NCI-H1694 treated with DMSO at 0.1 percent for 48 hours (cell line): ENCODE results near the gene EFS.
A peak's percentile ranks its signal among the peaks of the same experiment; 100 is the strongest.
"Not testable (repeated sequence)": the region's sequence is repeated elsewhere in the genome, so short reads cannot be mapped to it uniquely, and the experiment has no call there.

Source experiments
- DNase-seq: peaks from one replicate; lab custom pipeline; 2025; lab: John Stamatoyannopoulos, UW

EFS gene

DNA sequence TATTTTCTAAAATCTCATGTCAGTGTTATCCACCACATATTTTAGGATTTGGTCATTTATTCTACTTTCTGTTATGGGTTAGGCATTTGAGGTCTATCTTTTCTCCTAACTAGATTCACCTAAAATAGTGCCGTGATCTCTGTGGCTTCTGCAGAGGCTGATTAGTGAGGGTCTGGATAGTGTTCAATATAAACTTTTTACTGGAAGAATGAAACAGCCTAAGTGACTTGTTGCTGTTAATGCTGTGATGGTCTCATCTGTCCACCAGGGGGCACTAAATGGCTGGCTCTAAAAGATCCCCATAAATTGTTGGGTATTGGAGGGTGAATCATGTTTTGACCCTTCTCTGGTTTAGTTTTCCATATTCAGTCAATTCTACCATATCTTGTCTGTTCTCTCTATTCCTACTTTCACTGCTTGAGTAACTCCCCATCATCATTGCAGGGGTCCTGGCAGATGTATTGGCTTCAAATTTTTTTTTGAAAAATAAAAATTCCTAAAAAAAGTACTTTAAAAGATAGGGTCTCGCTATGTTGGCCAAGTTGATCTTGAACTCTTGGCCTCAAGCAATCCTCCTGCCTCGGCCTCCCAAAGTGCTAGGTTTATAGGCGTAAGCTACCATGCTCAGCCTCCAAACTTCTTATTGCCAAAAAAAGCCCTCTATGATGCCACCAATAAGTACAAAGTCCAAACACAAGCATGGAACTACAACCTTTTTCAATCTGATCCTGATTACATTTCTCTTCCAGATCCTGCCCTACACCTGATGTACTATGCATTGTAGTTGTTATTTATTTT, 36.8 kb downstream of the EFS start:
- DNase-seq = peak; percentile 79

DNA sequence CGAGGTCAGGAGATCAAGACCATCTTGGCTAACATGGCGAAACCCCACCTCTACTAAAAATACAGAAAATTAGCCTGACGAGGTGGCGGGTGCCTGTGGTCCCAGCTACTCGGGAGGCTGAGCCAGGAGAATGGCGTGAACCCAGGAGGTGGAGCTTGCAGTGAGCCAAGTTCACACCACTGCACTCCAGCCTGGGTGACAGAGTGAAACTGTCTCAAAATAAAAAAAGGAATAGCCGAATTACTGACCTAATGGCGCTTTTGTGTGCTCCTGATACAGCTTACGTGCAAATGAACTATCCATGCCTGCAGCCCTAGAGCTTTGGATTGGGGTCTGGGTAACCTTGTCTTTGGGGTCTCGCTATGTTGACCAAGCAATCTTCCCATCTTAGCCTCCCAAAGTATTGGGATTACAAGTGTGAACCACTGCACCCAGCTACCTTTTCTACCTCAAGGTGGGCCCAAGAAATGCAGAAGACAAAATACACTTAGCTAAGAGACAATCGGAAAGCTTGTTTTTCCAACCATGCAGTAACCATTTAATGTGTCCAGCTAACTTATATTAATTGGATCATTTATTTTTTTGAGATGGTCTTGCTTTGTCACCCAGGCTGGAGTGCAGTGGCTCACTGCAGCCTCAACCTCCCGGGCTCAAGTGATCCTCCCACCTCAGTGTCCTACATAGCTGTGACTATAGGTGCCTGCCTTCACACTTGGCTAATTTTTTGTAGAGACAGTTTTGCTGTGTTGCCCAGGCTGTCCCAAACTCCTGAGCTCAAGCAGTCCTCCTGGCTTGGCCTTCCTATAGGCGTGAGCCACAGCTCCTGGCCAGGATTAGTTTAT, 38.3 kb downstream of the EFS start:
- DNase-seq = no peak

GRCh38 chr14:23325746-23326145, 39.2 kb downstream of the EFS start:
- DNase-seq = not testable (repeated sequence)

DNA sequence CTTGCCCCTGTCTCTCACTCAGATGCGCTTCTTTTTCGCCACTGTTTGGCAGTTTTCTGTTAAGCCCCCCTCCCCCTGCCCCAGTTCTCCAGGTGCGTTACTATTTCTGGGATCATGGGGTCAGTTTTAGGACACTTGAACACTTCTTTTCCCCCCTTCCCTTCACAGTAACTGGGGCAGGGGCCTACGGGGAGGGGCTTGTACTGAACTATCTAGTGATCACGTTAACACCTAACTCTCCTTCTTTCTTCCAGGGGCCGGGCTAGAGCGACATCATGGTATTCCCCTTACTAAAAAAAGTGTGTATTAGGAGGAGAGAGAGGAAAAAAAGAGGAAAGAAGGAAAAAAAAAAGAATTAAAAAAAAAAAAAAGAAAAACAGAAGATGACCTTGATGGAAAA, 40.0 kb downstream of the EFS start:
- no peak for DNase-seq

- DNase-seq = no peak
Observed at GRCh38 chr14:23324455-23324846, 40.5 kb downstream of the EFS start.

DNA sequence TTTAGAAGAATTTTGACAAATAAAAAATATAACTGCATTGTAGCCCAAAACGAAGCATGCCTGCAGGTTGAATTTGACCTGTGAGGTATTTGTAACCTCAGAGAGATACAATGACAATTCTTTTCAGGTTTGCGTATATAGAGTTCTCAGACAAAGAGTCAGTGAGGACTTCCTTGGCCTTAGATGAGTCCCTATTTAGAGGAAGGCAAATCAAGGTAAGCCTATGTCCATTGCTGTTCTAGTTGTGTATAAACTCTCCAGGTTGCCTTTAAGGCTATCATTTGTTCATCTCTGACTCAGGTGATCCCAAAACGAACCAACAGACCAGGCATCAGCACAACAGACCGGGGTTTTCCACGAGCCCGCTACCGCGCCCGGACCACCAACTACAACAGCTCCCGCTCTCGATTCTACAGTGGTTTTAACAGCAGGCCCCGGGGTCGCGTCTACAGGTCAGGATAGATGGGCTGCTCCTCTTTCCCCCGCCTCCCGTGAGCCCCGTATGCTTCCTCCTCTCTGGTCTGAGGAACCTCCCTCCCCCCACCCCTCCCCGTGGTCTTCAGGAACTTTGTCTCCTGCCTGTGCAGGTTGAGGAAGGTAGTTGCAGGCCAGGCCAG, 41.0 kb downstream of the EFS start:
- no peak for DNase-seq

DNA sequence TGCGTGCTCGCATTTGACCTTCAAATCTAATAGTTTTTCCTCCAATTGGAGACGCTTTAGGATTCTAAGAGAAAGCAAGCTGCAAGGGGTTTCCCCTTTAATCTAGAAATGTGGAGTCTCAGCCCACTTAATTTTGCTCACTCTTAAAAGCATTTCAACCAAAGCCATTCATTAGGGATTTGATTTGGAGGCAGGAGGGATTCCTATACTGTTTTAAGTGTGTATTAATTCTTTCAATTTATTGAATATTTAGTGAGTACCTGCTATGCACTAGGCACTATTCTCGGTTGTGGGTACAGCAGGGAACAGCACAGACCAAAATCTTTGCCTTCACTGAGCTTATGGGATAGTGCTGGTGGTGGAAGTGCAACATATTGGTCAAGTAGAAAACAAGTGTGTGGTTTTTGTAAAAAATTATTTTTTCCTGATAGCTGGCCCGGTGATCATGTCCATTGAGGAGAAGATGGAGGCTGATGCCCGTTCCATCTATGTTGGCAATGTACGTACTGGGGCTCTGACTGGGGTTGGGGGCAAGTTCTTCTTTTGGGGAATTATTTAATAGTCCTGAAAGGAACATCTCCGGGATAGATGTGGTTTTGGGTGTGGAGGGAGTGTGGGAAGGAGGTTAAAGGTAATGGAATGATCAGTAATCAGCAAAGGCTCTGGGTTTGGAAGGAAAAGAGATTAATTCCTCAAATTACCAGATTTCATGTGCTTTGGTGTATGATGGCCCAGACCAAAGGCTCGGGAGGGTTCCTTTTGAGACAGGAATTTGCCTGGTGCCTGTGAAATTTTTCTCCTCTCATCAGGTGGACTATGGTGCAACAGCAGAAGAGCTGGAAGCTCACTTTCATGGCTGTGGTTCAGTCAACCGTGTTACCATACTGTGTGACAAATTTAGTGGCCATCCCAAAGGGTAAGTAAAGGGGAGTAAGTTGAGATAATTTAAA, 42.1 kb downstream of the EFS start:
- no peak for DNase-seq

GRCh38 chr14:23321572-23322547, 43.1 kb downstream of the EFS start:
- DNase-seq = no peak

- DNase-seq = peak; percentile 100
Observed at GRCh38 chr14:23320584-23321571, 44.1 kb downstream of the EFS start, which contains the start of gene PABPN1. TSS of gene PABPN1 (plus strand) at chr14:23321457. CDS start at chr14:23321470, 13 bp downstream.

- DNase-seq = no peak
Observed at GRCh38 chr14:23319746-23320583, 45.0 kb downstream of the EFS start.

DNA sequence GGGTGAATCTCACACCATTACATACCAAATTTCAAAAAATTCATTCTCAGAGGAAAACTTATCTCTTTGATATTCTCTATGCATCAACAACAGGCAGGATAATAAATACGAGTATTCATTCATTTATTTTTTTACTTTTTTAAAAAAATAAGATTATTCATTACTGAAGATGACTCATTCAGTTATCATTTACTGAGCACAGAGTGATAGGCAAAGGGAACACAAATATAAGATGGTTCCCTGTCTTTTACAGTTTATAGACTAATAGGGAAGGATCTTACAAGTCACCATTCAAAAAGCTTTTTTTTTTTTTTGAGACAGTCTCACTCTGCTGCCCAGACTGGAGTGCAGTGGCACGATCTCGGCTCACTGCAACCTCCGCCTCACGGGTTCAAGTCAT, 48.7 kb downstream of the EFS start:
- no peak for DNase-seq

DNA sequence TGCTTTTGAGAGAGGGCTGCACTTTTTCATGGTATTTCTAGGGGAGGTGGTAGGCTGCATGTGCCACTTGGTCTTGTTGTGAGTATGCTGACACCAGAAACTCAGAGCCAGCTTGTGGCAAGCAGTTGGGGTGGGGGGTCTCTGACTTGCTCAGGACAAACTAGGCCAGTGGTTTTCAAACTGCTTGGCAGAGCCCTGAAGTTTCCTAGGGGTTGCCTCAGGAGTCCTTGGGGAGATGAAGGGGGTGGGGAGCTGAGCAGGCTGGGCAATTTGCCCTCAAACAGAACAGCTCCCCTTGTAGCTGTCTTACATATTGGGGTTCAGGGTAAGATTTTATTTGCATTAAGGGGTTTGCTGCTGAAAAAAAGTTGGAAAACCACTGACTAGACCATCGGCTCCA, 54.4 kb downstream of the EFS start:
- DNase-seq = no peak

- no peak for DNase-seq
Observed at GRCh38 chr14:23308721-23309445, 56.1 kb downstream of the EFS start.

- DNase-seq = no peak
Observed at GRCh38 chr14:23307687-23308644, 57.0 kb downstream of the EFS start.

DNA sequence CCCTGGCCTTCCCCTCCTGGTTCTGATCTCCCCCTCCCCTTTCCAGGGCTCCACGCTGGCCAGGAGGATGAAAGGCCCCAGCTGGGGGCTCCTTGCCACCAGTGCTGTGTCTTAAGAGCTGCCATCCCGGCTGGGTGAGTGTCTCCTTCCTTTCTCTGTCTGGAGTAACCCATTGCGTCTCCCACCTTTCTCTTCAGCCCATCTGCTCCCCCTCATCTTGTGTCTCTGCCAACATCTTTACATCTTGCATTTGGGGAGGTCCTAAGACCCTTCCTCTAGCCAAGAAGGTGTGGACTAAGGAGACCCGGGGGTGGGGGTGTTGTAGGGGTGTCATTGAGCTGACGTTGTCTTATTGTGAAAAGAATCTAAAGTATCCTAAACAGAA, 57.8 kb downstream of the EFS start:
- no peak for DNase-seq

DNA sequence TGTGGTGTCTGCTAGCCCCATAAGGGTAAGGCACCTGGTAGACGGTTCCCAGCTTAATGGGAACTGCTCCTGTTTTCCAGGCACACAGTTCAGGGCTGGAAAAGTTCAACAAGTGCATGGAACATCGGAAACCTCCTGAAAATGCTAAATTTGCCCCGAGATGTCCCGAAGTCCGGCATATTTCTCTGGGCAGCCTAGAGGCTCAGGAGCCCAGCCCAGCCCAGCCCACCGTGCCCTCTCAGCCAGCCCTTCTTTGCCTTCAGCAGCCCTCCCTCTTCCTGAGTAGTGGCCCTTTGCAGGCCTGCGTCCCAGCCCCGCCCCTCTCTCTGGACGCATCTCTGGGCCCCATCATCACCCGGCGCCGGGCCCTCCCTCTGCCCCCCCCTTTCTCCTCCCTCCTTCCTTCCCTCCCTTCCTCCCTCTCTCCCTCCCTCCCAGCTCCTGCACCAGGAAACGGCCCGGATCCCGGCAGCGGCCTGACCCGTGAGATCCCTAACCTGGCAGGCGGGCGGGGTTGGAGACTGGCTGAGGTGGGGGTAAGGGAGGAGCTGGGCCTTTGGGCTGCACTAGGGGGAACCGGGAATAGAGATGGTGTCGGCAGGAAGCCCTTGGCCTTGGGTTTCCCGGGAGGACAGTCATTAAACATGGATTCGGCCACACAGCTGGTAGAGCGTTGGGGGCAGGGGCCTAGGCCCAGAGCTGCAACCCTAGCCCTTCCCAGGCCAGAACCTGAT, 58.4 kb downstream of the EFS start, which contains the start of gene BCL2L2:
BCL2L2 (plus strand) TSS at position 422 of the 734 bp plus-strand sequence. CDS start 935 bp downstream, outside the sequence.
- DNase-seq = peak; percentile 72
